Measurements from ENCODE around the gene IGFBP3.
A peak's percentile ranks its signal among the peaks of the same experiment; 100 is the strongest.

IGFBP3 gene

GRCh38 chr7:45921699-45922519 is 837 bp upstream of the IGFBP3 start:
- FAIRE-seq = peak; percentile 91

- no peak for FAIRE-seq
These were observed 268 bp upstream of the IGFBP3 start for GRCh38 chr7:45921381-45921698.

- no peak for FAIRE-seq
These were observed 1.0 kb downstream of the IGFBP3 start for GRCh38 chr7:45919993-45920459.

DNA sequence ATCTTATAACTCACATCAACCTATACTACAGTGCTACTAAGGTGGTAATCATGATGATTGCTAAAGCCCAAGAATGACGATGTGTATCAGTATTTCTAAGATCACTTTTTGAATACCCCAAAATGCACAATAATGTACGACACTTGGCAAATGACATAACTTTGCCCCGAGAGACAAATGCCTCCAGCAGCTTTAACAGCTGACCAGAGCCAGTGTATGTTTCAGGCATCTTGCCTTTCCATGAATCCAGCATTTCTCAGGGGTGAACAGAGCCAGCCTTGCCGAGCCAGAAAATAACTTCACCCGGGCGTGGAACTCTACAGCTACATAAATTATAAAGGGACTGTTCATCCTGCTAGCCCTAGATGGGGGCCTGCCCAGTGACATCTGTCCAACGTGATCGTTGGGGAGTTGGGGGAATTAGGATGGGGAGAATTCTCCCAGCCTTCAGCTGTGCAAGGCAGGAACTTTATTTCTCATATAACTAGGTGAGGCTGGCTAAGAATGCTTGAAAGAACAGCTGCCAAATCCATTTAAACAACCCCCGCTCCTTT is 1.8 kb downstream of the IGFBP3 start:
- no peak for FAIRE-seq

- no peak for FAIRE-seq
These were observed 2.5 kb downstream of the IGFBP3 start for GRCh38 chr7:45918556-45918955.

GRCh38 chr7:45917658-45918057 is 3.4 kb downstream of the IGFBP3 start:
- FAIRE-seq = peak; percentile 8

DNA sequence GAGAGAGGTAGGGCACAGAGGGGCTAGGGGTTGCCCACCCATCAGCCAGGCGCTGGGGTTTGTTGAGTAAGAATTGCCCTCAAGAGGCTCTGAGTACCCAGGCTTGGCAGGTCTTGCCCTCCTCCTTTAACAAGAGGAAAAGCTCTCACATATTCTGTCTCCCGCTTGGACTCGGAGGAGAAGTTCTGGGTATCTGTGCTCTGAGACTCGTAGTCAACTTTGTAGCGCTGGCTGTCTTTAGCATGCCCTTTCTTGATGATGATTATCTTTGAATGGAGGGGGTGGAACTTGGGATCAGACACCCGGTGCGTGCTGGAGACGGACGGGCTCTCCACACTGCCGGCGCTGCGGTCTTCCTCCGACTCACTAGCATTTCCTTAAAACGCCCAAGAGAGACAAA is 4.0 kb downstream of the IGFBP3 start:
- no peak for FAIRE-seq

DNA sequence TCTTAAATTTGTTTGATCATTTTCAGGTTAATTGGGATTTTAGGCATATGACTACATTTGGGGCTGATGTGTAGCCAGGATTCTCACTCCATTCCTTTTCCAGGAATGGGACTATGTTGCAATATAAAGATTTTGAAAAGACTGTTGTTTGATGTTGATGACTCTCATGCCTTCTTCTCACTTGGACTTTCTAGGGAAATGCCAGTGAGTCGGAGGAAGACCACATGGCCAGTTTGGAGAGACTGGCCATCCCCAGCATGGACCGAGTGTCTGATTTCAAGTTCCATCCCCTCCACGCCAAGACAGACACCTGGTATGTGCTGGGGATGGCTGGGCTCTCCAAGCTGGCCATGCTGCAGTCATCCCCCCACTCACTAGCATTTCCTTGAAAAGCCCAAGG is 5.5 kb downstream of the IGFBP3 start:
- FAIRE-seq = no peak

DNA sequence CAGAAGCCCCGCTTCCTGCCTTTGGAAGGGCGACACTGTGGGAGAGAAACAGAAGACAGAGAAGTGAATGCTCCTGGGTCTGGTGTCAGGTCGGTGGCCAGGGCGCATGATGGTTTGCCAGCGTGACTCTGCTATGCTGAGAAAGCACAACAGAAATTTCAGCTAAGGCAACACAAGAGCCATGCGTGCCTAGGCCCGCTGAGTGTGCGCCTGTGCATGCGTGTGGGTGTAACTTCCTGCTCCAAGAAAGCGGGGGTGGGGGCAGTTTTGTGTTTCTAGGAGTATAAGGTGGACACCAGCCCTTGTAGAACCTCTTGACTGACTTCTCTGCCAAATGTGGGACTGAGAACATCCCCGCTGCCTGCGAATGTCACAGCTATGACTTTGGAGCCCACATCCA is 6.2 kb downstream of the IGFBP3 start:
- FAIRE-seq = no peak

DNA sequence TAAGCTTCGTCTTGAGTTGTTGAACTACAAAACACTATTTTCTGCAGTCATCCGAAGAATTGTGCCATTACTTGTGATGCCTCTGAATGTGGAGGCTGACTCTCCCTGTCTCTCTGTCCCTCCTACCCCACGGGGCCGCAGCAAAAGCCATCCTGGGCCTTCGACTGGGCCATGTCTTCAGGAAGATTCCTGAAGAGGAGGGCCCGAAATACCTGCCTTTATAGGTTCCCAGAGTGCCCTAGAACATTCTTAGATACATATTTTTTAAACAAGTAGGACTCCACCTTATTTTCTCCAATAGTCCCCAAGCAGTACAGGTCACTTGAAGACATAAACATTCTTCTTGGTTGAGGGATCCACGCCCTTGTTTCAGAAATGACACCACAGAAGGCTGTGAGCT is 8.1 kb downstream of the IGFBP3 start:
- no peak for FAIRE-seq

- no peak for FAIRE-seq
These were observed 9.8 kb downstream of the IGFBP3 start for GRCh38 chr7:45911311-45911710.

DNA sequence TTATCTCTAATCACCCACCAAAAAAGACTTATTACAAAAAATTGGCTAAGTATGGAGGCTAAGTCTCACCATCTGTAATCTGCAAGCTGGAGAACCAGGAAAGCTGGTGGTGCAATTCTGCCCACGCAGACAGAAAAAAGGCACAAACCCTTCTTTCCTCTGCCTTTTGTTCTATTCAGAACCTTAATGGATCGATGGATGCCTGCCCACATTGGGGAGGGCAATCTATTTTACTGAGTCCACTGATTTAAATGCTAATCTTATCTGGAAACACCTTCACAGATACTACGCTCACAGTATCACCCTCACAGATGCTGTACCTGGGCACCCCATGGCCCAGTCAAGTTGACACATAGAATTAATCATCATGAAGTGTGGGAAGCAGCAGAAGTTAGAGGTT is 10.2 kb downstream of the IGFBP3 start:
- no peak for FAIRE-seq

DNA sequence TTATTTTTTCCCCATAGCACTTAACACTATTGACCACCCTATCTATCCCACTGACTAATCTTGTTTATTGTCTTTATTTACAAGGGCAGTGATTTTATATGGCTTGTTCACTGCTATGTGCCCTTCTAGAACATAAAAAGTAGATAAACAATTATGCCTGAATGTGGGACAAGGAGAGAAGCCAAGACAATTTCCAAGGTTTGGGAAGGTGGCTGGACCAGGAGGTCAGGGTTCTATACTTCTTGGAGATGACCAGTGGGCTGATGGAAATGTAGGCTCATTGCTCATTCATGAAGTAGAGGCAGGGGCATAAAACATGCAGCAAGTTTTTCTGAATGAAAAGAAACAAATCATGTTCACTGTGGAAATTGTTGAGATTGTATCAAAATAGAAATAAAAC is 11.5 kb downstream of the IGFBP3 start:
- no peak for FAIRE-seq

DNA sequence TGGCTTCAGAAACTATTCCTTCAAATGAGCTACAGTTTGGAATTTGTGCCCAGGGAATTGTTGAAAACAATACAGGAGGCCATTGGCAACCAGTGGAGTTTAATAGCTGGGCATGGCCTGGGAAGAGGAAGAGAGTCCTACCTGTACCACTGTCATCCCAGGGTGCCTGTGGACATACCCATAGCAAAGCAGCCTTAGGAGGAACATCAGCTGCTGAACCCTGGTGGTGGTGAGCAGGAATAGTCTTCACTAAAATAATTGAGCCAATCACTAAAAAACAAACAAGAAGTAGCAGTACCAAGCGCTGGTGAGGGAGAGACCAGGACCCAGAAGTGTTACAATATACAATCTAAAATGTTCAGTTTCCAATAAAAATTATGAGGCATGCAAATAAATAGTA is 18.3 kb downstream of the IGFBP3 start:
- FAIRE-seq = no peak

- no peak for FAIRE-seq
These were observed 19.5 kb downstream of the IGFBP3 start for GRCh38 chr7:45901566-45901965.

DNA sequence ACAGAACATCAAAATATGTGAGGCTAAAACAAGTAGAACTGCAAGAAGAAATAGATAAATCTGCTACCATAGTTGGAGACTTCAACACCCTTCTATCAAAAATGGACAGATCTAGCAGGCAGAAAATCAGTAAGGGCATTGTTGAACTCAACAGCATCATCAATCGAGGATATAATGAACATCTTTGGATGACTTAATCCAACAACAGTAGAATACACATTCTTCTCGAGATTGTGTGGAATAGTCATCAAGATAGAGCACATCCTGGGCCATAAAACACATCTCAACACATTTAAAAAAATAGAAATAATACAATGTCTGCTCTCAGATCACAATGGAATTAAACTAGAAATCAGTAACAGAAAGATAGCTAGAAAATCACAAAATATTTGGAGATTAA is 22.9 kb downstream of the IGFBP3 start:
- no peak for FAIRE-seq

- no peak for FAIRE-seq
These were observed 23.9 kb downstream of the IGFBP3 start for GRCh38 chr7:45897042-45897690.

DNA sequence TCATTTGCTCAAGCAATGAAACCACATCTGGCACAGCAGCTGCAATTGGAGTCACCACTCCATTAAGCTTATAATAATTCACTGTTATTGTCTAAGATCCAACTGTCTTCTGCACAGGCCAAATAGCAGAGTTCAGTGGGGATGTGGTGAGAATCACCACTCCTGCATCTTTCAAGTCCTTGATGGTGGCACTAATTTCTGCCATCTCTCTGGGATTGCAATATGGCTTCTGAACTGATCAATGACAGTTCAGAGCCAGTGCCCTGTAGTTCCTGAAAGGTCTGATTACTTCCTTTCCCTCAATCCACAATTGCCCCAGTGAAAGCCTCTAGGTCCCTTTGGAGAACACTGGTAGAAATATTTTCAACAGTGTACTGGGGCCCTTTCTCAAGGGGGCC is 26.4 kb downstream of the IGFBP3 start:
- no peak for FAIRE-seq

GRCh38 chr7:45893996-45894664 is 26.9 kb downstream of the IGFBP3 start:
- FAIRE-seq = no peak

- no peak for FAIRE-seq
These were observed 27.6 kb downstream of the IGFBP3 start for GRCh38 chr7:45893374-45893995.

DNA sequence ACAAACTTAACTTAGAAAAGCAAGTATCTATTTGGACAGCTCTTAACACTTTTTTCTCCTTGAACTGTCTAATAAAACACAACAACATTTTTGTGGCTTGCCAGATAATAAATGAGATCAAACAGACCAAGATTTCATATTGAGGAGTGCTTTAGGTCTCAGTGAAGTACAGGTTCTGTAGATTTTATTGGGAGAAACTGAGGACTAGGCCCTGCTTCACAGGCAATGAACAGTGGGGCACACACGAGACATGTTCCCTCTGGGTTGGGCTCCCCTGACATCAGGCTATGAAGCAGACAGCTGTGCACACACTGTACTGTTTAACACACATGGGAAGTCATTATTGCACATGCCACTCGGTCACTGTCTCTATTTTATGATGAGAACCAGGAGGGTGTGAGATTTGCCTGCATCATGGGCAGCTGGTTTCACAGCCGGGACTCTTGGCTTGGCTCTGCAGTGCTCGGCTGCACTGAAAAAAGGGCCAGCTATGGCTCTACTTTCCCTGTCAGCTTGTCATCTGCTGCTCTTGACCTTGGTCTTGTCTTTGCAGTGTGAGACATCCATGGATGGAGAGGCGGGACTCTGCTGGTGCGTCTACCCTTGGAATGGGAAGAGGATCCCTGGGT is 28.6 kb downstream of the IGFBP3 start:
- FAIRE-seq = no peak

DNA sequence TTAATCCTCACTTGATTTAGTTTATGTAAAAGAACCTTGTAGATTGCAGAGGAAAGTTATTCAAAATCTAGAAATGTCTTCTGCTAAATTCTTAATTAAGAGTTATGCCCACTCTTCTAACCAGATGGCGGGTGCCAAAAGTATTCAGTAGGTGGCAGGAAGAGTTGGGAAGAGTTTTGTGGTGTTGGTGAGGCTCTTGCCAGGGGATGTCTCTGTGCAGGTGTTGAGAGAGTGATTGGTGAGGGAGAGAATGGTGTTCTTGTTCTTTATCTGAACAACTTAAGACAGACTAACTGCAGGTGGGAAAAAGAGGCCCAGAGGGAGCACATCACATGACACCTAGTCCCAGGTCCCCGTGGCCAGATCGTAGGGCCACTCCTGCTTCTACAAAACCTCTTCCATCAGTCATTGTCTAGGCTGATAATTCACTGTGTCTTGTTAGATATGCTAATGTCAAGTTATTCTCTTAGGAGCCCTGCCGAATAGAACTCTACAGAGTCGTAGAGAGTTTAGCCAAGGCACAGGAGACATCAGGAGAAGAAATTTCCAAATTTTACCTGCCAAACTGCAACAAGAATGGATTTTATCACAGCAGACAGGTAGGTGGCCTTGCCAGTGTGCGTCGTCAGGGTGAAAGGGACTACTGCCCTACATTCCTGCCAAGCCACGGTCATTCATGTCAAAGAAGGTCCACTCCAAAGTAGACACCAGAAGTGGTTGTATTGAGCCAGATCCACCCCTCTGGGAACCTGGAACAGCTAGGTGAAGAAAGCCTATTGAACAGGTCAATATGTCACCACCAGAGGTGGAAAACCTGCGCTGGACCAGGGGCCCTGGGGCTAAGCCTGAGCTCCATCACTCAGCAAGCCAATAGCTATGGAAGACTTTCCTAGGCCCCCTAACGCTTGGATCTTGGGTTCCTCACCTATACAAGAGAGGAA is 29.3 kb downstream of the IGFBP3 start:
- FAIRE-seq = no peak
